IMR-90 (cell line): ENCODE data around the gene PLD1. TPM values are rescaled to one million over a fixed set of nuclear protein-coding genes. Genes with fewer than 3 reads are reported as not detected.

Experiments used
- ATAC-seq: fragments of 200-7000 bp; cut with Tn5 transposase; 2 replicates; pipeline ENCODE4 v1.9.1; 2020; ENCODE audit warnings: low read depth, mild to moderate bottlenecking, moderate library complexity
- BruUV-seq: library from RNA; stranded (reverse); fragments of 400-500 nt; replicated peaks from 2 replicates; lab custom pipeline; 2021; lab: Mats Ljungman, UMichigan
- CTCF ChIA-PET: fragments of 300-600 bp; formaldehyde crosslinking; extraction: SDS; loops from one replicate; lab custom pipeline; 2021; ENCODE audit warnings: antibody characterized with exemption; lab: Yijun Ruan, JAX
- POLR2A ChIA-PET: fragments of 300-600 bp; sonication (Branson Sonifier 250); formaldehyde crosslinking; loops from one replicate; lab custom pipeline; 2022; ENCODE audit warnings: antibody characterized with exemption; ENCODE audit not compliant: unreplicated experiment; lab: Charles Lee
- DNase-seq: peaks from one replicate; pipeline ENCODE4 v3.0.0; 2013
- H2AFZ ChIP-seq: replicated peaks from 2 replicates; pipeline ENCODE3; 2013; ENCODE audit warnings: low read length, mild to moderate bottlenecking; ENCODE audit not compliant: poor library complexity
- H2AK5ac ChIP-seq: 2 replicates; pipeline ENCODE4 v1.6.1; 2013; ENCODE audit warnings: low read depth, low read length, inconsistent platforms
- H2AK9ac ChIP-seq: replicated peaks from 2 replicates; pipeline ENCODE3; 2013; ENCODE audit warnings: mild to moderate bottlenecking, low read depth, low read length, moderate library complexity; ENCODE audit not compliant: poor library complexity
- H2BK120ac ChIP-seq: 2 replicates; pipeline ENCODE4 v1.6.1; 2013; ENCODE audit warnings: low read depth, low read length, inconsistent platforms
- H2BK15ac ChIP-seq: 3 replicates; pipeline ENCODE4 v1.6.1; 2013; ENCODE audit warnings: low read depth, low read length, inconsistent platforms
- H2BK20ac ChIP-seq: 2 replicates; pipeline ENCODE4 v1.6.1; 2013; ENCODE audit warnings: low read depth, mild to moderate bottlenecking, inconsistent platforms, low read length, moderate library complexity
- H2BK5ac ChIP-seq: 2 replicates; pipeline ENCODE4 v1.6.1; 2013; ENCODE audit warnings: mild to moderate bottlenecking, low read depth, low read length, inconsistent platforms; ENCODE audit not compliant: poor library complexity, severe bottlenecking
- H3K14ac ChIP-seq: replicated peaks from 2 replicates; pipeline ENCODE4 v1.6.1; 2013; ENCODE audit warnings: low read depth, low read length, inconsistent platforms
- H3K18ac ChIP-seq: 2 replicates; pipeline ENCODE4 v1.6.1; 2013; ENCODE audit warnings: low read depth, low read length, control low read depth
- H3K23ac ChIP-seq: 2 replicates; pipeline ENCODE4 v1.6.1; 2013; ENCODE audit warnings: low read depth, low read length, inconsistent platforms
- H3K27ac ChIP-seq: 2 replicates; pipeline ENCODE4 v1.5.1; 2013; ENCODE audit warnings: mild to moderate bottlenecking, control low read depth, low read length; ENCODE audit not compliant: insufficient read depth
- H3K27me3 ChIP-seq: 2 replicates; pipeline ENCODE4 v1.6.1; 2013; ENCODE audit warnings: low read length; ENCODE audit not compliant: control insufficient read depth, insufficient read depth
- H3K36me3 ChIP-seq: 2 replicates; pipeline ENCODE4 v1.6.1; 2013; ENCODE audit warnings: low read length, mixed read lengths; ENCODE audit not compliant: control insufficient read depth, insufficient read depth
- H3K4ac ChIP-seq: 2 replicates; pipeline ENCODE4 v1.6.1; 2013; ENCODE audit warnings: low read depth, low read length, inconsistent platforms
- H3K4me1 ChIP-seq: 2 replicates; pipeline ENCODE4 v1.6.1; 2013; ENCODE audit warnings: low read length, mixed read lengths; ENCODE audit not compliant: control insufficient read depth, insufficient read depth
- H3K4me2 ChIP-seq: 2 replicates; pipeline ENCODE4 v1.6.1; 2013; ENCODE audit warnings: low read depth, mild to moderate bottlenecking, control low read depth, low read length, moderate library complexity
- H3K4me3 ChIP-seq: 2 replicates; pipeline ENCODE4 v1.5.1; 2013; ENCODE audit warnings: low read depth, mild to moderate bottlenecking, control low read depth, low read length, moderate library complexity; ENCODE audit not compliant: insufficient read depth
- H3K56ac ChIP-seq: 2 replicates; pipeline ENCODE4 v1.6.1; 2013; ENCODE audit warnings: low read length, inconsistent platforms; ENCODE audit not compliant: insufficient read depth; ENCODE audit errors: extremely low read depth
- H3K79me1 ChIP-seq, 2 experiments: 2 replicates each; pipeline ENCODE4 v1.6.1; 2013; ENCODE audit warnings: low read length in 2 of 2, inconsistent platforms in 1 of 2, low read depth in 1 of 2
- H3K9ac ChIP-seq: 2 replicates; pipeline ENCODE4 v1.6.1; 2013; ENCODE audit warnings: low read depth, low read length, control low read depth
- H3K9me1 ChIP-seq: 2 replicates; pipeline ENCODE4 v1.6.1; 2013; ENCODE audit warnings: low read length, inconsistent platforms; ENCODE audit not compliant: insufficient read depth
- H3K9me3 ChIP-seq: 2 replicates; pipeline ENCODE4 v1.6.1; 2013; ENCODE audit warnings: low read length; ENCODE audit not compliant: control insufficient read depth, insufficient read depth
- H4K20me1 ChIP-seq: 2 replicates; pipeline ENCODE4 v1.6.1; 2013; ENCODE audit warnings: low read length, inconsistent platforms; ENCODE audit not compliant: insufficient read depth
- H4K5ac ChIP-seq: 2 replicates; pipeline ENCODE4 v1.6.1; 2013; ENCODE audit warnings: mild to moderate bottlenecking, low read depth, low read length, control low read depth
- H4K8ac ChIP-seq, 2 experiments: 2 replicates each; pipeline ENCODE4 v1.6.1; 2013; ENCODE audit warnings: low read depth in 2 of 2, low read length in 2 of 2, control low read depth in 1 of 2, inconsistent platforms in 1 of 2
- H4K91ac ChIP-seq: 2 replicates; pipeline ENCODE4 v1.6.1; 2013; ENCODE audit warnings: low read depth, low read length, inconsistent platforms; ENCODE audit not compliant: insufficient read depth
- CEBPB ChIP-seq: IDR thresholded peaks from 2 replicates; pipeline ENCODE4 v1.6.1; 2012; ENCODE audit warnings: low read depth, low read length, improper control_type of control experiment
- SMC3 ChIP-seq: fragments of 150-350 bp; IDR thresholded peaks from 2 replicates; pipeline ENCODE4 v1.6.1; 2016; ENCODE audit warnings: low read depth, mild to moderate bottlenecking, antibody characterized with exemption, low read length, moderate library complexity
- WGBS, 2 experiments: methylation state at CpG; one replicate each; pipeline versions ENCODE4 v1.1.5 to v1.1.7; 2013; ENCODE audit warnings: missing lambda C conversion rate in 2 of 2; ENCODE audit not compliant: insufficient read length in 1 of 2; ENCODE audit errors: extremely low coverage in 2 of 2; 5-methylcytosine and 5-hydroxymethylcytosine counted together
- dilution Hi-C: fragments of 300-500 bp; cut with HindIII; formaldehyde crosslinking; loops from one replicate; pipeline ENCODE4 v1.14.3; 2018; ENCODE audit warnings: low sequenced_read_pairs; ENCODE audit not compliant: unreplicated experiment
- in situ Hi-C: fragments of 300-500 bp; cut with MboI; formaldehyde crosslinking; loops from 3 replicates; pipeline ENCODE4 v1.14.3; 2019; ENCODE audit warnings: low sequenced_read_pairs, inconsistent platforms, mixed read lengths
- intact Hi-C: fragments of 100-400 bp; cut with micrococcal nuclease; formaldehyde crosslinking; loops from 2 replicates; pipeline ENCODE4 v1.10.0; 2022
- polyA plus RNA-seq, 3 experiments: library from polyadenylated mRNA; depleted of rRNA; stranded (reverse); fragments of >200 nt; gene quantifications; 2 replicates each; pipeline ENCODE4 v1.2.3, GENCODE V29; 2012; ENCODE audit warnings: low replicate concordance in 1 of 3
- total RNA-seq: library from RNA; depleted of rRNA; stranded (reverse); fragments of >200 nt; gene quantifications from 2 replicates; pipeline ENCODE4 v1.2.3, GENCODE V29; 2012

The PLD1 gene
- total and polyA plus RNA-seq, 2 of the 4 experiments (the other 2 are of a cell fraction) = 3.3 to 9.7 TPM

DNA sequence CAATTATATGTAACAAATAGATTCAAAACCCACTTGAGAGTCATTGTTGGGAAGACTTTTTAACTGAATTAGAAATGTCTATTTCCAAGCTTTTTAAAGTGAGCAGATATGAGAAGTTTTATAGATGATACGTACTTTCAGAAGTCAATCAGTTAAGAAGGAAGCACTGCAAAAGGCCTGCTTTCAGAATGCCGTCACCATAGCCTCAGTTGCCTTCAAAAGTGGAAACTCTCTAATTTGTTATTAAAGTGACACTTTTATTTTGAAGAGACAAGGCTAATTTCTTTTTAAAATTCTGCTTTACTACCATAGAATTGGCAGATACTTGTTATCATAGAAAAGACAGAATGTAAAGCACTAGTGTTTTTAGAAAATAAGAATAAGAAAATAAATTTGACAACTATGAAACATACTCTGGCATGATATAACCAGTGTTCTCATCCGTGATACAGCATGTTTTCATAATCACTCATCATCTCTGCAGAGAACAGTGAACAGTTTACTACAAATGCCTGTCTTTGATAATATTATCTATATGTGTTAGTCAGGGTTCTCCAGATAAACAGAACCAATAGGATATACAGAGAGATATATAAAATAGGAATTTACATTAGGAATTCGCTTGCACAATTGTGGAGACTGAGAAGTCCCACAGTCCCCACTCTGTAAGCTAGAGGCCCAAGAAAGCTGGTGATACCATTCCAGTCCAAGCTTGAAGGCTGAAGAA, 7.0 kb upstream of the PLD1 start:
- intact Hi-C loops (no loop called here), dilution Hi-C loops (no loop called here), in situ Hi-C loops (no loop called here)
- TF ChIP-seq CEBPB (peak; percentile 49; the same call in 1 of the 2 replicates), SMC3 (no peak)
- Histone ChIP-seq H3K56ac (no peak overlapping the region), H3K27ac (no peak overlapping the region), H4K5ac (no peak overlapping the region), H3K4ac (peak overlapping the region; percentile 3; the same call in 1 of the 2 replicates), H3K4me2 (no peak overlapping the region), H3K36me3 (no peaks in the 10 kb centered on the region), H3K27me3 (no peaks in the 10 kb centered on the region), H4K20me1 (no peaks in the 10 kb centered on the region), H3K9me1 (no peaks in the 10 kb centered on the region), H3K79me1 (no peaks in the 10 kb centered on the region), H3K23ac (no peak overlapping the region), H3K9ac (no peak overlapping the region), H4K91ac (no peak overlapping the region), H2BK120ac (no peak overlapping the region; the same call in 1 of the 2 replicates), H2AFZ (no peak overlapping the region), H2AK9ac (no peak overlapping the region), H2BK20ac (no peak overlapping the region), H2AK5ac (no peak overlapping the region), H2BK15ac (0 out of 3 replicates have a peak overlapping the region, but pooled peaks have one; percentile 16), H3K4me1 (peaks cover 2% of the 10 kb centered on the region; the same call in 1 of the 2 replicates), H4K8ac (no peak overlapping the region), H3K14ac (no peak overlapping the region; the same call in 1 of the 2 replicates), H3K4me3 (no peak overlapping the region), H3K18ac (0 out of 2 replicates have a peak overlapping the region, but pooled peaks have one; percentile 20), H2BK5ac (no peak overlapping the region), H3K9me3 (no peaks in the 10 kb centered on the region)
- DNase-seq (peak; percentile 58), ATAC-seq (no peak; the same call in 1 of the 2 replicates)
- CTCF ChIA-PET = no interaction called here
- no CpG with 5 or more reads among the region's 4 CpGs for WGBS, 2 experiments
- POLR2A ChIA-PET = no interaction called here
- BruUV-seq = no TSS peak
